HG03064 (cell line): ENCODE results near the gene CCNL2.
A peak's percentile ranks its signal among the peaks of the same experiment; 100 is the strongest.

ENCODE experiments used
- ATAC-seq: cut with Tn5 transposase; IDR thresholded peaks from one replicate; pipeline ENCODE4 v1.9.1; 2021; ENCODE audit warnings: low read depth; ENCODE audit not compliant: unreplicated experiment

Gene CCNL2

DNA sequence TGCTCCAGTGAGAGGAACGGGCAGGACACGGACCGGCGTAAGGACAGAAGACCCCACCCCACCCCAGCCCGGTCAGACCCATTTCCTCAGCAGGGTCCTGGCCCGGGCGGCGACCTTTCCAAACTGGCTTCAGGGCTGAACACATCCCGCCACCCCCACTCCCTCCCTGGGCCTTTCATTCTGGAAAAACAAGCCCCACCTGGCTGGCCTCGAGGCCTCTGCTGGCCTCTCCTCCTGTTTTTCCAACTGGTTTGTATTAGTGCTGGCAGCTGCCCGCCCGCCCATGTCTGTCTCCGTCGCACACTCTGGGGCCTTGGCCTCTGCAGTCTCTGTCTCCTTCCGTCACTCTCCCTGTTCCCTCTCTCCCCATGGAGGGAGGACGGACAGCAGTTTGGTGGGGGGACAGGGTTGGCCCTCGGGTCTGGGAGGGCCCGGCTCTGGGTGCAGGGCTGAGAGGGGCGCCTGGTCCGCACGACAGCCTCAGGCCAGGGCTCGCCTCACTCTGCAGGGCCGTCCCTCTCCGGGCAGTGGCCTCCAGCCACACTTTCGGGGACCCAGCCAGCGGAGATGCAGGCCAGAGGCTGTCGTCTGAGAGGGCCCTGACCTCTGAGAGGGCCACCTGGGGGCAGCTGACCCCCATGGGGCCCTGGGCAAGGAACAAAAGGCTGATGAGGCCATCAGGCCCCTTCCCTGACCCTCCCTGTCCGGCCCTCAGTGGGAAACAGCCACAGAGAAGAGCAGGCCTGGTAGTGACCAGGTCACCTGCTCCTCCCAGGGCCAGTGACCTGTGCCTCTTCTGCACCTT is 39.3 kb downstream of the CCNL2 start:
- ATAC-seq = no peak

GRCh38 chr1:1359308-1359663 is 39.8 kb downstream of the CCNL2 start:
- no peak for ATAC-seq

DNA sequence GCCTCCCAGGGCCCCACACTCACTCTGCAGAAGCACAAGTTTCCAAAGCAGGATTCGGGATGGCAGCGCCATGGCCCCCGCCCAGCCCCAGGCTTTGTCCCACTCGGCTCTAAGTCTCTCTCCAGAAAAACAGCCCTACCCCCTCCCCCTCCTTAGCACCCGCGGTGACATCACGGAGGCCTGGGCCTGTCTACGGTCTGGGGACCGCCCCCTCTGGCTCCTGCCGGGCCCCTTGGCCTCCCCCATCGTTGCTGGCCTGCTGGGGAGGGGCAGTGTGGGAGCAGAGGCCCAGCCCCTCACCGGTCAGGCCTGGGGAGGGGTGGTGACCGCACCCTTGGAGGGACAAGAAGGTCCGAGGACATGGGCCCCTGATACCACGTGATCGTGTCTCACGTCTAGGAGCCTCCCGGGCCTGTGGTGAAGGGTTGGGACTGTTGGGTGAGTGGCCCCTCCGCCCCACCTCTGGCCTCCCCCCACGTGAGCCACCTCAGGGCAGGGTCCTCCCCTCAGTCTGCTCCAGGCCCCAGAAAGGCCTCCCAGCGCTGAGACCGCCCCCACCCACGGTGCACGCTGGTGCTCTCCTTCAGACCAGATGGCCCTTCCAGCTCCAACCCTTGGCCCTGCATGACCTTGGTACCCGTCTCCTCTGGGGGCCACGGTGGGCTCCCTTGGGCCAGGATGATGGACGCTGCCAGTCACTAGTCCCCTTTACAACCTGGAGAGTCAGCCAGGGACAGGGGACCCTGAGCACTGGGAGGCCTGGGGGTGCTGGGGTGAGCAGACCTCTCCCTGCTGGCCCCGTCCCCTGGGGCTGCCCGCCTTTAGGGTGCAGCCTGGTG is 40.5 kb downstream of the CCNL2 start, which contains the start of gene MXRA8:
TSS of gene MXRA8 (minus strand) at position 123 of the 839 bp plus-strand sequence. CDS start at position 72, 51 bp downstream.
- no peak for ATAC-seq

- no peak for ATAC-seq
Observed at GRCh38 chr1:1357871-1358432, 41.2 kb downstream of the CCNL2 start.

GRCh38 chr1:1356796-1357401 is 42.2 kb downstream of the CCNL2 start:
- no peak for ATAC-seq

GRCh38 chr1:1356166-1356795 is 42.9 kb downstream of the CCNL2 start:
- ATAC-seq = no peak

DNA sequence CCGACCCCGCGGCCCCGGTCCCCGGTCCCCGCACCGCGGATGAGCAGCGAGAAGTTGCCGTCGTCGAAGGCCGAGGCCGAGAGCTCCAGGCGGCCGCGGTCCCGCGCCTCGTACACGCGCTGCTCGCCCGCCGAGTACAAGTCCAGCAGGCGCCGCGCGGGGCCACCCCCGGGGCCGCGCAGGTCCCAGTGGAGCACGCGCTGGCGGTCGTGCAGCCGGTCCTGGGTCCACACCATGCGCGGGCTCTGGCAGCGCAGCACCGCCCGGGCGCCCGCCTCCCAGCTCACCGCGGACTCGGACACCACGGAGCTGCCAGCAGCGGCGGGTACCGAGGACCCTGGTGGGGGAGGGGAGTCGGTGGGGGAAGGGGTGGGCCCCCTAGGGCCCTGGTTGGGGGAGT is 43.7 kb downstream of the CCNL2 start:
- ATAC-seq = no peak

DNA sequence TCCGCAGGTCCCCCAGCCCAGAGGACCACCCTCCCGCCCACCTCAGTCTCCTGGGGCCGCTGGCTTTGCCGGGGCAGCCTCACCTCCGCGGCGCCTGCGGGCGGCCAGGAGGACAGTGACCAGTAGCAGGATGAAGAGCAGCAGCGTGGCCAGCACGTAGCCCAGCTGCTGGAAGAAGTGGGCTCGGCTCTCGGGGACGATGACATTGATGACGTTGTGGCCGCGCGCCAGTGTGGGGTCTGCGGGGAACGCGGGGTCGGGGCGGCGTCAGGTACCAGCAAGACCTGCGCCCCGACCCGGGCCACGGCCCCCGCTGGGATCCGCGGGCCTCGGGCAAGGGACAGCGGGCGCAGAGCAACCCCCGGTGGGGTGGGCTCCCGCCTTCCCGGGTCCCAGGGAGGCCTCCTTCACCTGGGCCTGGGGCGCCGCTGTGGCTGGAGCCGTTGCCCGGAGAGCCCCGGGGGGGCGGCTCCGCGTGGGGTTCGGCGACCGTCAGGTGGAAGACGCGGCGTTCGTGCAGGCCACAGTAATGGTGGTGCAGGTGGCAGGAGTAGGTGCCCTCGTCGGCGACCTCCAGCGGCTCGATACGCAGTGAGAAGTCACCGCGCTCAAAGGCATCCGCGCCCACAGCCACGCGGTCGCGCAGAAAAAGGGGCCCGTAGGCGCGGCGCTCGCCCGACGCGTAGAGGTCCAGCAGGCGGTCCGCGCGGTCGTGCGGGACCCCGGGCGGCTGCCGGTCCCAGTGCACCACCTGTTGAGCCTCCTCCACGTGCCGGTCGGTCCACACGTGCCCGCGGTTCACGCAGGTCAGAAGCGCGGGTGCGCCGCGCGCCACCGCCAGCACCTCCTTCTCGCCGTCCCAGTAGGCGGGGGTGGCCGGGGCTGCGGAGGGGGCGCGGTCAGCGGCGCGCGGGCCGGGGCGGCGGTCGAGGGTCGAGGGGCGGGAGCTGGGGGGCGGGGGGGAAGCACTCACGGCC is 44.6 kb downstream of the CCNL2 start:
- ATAC-seq = no peak

GRCh38 chr1:1353389-1354151 is 45.6 kb downstream of the CCNL2 start:
- no peak for ATAC-seq

DNA sequence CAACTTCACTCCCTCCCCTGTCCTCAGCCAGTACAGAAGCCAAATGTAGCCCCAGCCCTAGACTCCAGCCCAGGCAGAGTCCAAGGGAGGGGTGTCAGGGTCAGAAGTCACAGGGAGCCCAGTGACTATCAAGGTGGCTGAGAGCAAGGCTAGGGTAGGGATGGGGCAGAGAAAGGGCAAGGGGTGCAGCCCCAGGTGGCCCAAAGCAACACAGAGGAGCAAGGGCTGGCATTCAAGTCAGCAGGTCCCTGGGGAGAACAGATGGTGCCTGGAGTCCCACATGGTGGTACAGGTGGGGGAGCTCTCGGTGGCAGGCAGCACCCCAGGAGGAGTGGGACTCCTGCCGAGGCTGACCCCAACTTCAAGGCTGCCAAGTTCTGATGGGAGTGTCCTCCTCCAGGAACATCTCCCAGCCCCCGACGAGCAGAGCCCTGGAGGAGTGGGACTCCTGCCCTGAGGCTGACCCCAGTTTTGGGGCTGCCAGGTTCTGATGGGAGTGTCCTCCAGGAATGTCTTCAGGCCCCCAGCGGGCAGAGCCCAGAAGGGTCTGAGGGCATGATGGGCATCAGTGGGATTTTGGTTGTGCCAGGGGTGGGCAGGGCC is 46.2 kb downstream of the CCNL2 start:
- ATAC-seq = no peak

DNA sequence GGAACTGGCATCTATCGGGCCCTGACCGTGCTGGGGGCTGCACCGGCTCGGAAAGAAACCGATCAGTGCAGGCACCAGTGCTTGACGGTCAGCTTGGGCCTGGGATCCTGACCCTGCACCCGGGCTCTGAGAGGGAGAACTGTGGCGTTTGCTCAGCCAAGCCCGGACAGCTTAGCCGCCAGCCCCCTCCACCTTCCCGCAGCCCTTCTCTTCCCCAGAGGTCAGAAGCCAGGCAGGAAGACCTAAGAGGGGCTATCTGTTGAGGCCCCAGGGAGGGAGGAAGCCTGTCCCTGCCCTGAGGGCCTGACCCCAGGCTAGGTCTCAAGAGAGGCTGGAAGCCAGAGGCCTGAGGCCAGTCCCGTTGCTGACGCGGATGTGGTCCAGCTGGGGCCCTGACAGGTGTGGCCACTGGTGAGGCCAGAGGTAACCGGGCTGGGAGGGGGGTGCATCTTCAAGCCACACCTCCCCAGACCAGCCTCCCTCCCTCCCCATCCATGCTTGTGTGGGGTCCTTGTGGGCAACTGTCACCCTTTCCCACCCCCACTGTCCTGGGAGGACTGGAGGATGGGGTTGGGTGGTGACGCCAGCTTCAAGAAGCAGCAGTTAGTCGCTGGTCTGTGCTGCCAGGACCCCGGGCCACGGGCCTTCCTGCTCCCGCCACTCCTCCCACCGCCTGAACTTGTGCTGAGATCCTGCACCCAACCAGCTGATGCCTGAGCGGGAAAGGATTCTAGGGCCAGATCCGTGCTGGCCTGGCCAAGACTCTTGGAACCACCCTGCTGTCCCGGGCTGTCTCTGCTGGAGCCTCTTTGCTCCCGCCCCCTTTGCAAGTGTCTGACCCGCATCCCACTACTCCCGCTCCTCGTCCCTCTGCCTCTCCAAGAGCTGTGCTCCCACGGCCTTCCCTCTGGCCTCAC is 47.4 kb downstream of the CCNL2 start:
- no peak for ATAC-seq

GRCh38 chr1:1349256-1350012 is 49.7 kb downstream of the CCNL2 start, which contains the start of gene DVL1:
DVL1 (minus strand) TSS chr1:1349418; CDS start chr1:1349065, 353 bp downstream.
- peak; percentile 49 for ATAC-seq

DNA sequence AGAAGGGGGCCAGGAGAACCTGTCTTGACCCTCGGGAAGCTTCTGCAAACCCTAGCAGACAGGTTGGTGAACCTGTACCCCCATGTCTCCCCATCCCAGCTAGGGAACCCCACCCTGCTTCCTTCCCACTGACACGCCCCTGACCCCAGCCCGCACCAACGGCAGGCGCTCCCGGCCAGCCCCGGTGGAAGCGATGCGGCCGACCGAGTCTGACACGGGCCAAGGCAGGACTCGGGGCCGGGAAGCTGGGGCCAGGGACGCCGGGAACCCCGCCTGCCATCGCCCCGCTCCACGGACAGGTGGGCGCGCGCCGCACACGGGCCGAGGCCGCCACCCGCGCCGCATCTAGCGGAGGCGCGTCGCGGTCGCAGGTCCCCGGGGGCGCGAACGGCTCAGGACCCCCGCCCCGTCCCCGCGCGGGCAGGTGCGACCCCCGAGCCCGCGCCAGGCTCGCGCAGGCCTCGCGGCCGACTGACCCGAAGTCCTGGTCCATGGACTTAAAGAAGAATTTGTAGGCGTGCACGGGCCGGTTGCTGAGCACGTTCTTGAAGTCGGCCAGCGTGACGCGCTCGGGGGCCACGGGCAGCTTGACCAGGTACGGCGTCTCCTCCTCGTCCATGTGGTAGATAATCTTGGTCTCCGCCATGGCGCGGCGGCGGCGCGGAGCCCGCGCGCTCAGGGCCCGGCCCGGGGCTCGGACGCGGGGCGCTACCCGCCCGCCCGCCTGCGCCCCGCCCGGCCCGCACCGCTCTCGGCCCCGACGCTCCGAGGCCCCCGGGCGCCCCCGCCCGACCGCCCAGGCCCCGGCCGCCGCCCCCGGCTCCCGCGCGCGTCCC is 50.5 kb downstream of the CCNL2 start:
- peak; percentile 22 for ATAC-seq

GRCh38 chr1:1347663-1348419 is 51.3 kb downstream of the CCNL2 start:
- no peak for ATAC-seq
